HepG2 (cell line): ENCODE results near the gene RASA1. TPM values are rescaled to one million over a fixed set of nuclear protein-coding genes. Genes with fewer than 3 reads are reported as not detected.
A peak's percentile ranks its signal among the peaks of the same experiment; 100 is the strongest.

Experiments
- ARID2 ChIP-seq: sonication (generic); formaldehyde crosslinking; IDR thresholded peaks from 2 replicates; pipeline ENCODE4 v1.8.1; 2022; ENCODE audit warnings: mild to moderate bottlenecking, missing genetic modification reagents, borderline replicate concordance
- DR1 ChIP-seq: sonication (generic); formaldehyde crosslinking; IDR thresholded peaks from 2 replicates; pipeline ENCODE4 v1.8.0; 2021; ENCODE audit warnings: mild to moderate bottlenecking, missing genetic modification reagents, inconsistent platforms
- HNRNPL ChIP-seq: fragments of 200-400 bp; formaldehyde crosslinking; IDR thresholded peaks from 2 replicates; pipeline ENCODE4 v1.6.1; 2017; ENCODE audit warnings: mild to moderate bottlenecking, low read depth, low read length
- NFE2L2 ChIP-seq: fragments of 150-350 bp; IDR thresholded peaks from 2 replicates; pipeline ENCODE4 v1.6.1; 2014; ENCODE audit warnings: low read length
- NFKB2 ChIP-seq: sonication (generic); formaldehyde crosslinking; IDR thresholded peaks from 2 replicates; pipeline ENCODE4 v1.4.0; 2020; ENCODE audit warnings: missing genetic modification reagents, borderline replicate concordance
- NRL ChIP-seq: sonication (generic); formaldehyde crosslinking; IDR thresholded peaks from 2 replicates; pipeline ENCODE4 v1.5.0; 2020; ENCODE audit warnings: missing genetic modification reagents, mild to moderate bottlenecking, moderate library complexity, borderline replicate concordance
- ZNF207 ChIP-seq: fragments of 450-650 bp; IDR thresholded peaks from 2 replicates; pipeline ENCODE4 v1.6.1; 2016; ENCODE audit warnings: antibody characterized with exemption, borderline replicate concordance
- ZNF557 ChIP-seq: sonication (generic); formaldehyde crosslinking; IDR thresholded peaks from 2 replicates; pipeline ENCODE4 v1.4.0; 2020; ENCODE audit warnings: missing genetic modification reagents
- ZNF598 ChIP-seq: sonication (generic); formaldehyde crosslinking; IDR thresholded peaks from 2 replicates; pipeline ENCODE4 v1.5.1; 2020; ENCODE audit warnings: mild to moderate bottlenecking, missing genetic modification reagents, borderline replicate concordance
- ZNF670 ChIP-seq: sonication (generic); formaldehyde crosslinking; IDR thresholded peaks from 2 replicates; pipeline ENCODE4 v1.8.0; 2022; ENCODE audit warnings: mild to moderate bottlenecking, missing genetic modification reagents, borderline replicate concordance
- ZNF720 ChIP-seq: sonication (generic); formaldehyde crosslinking; IDR thresholded peaks from 2 replicates; pipeline ENCODE4 v1.4.0; 2020; ENCODE audit warnings: missing genetic modification reagents
- polyA plus RNA-seq, 8 experiments: library from polyadenylated mRNA; depleted of rRNA in 3 of 8; stranded (reverse) in 7 of 8; unstranded in 1 of 8; fragments of >200 nt; fragmentation: Illumina TruSeq in 4 of 8; extraction: Trizol in 4 of 8; gene quantifications; 2 replicates each; pipeline versions ENCODE4 v1.2.1 to v1.2.3, GENCODE V29; 2011 to 2016; ENCODE audit warnings: low read depth in 4 of 8, missing spikeins in 1 of 8, mixed read lengths in 1 of 8; ENCODE audit not compliant: insufficient read depth in 1 of 8
- total RNA-seq, 5 experiments: library from RNA; depleted of rRNA; stranded (reverse); fragments of >200 nt; fragmentation: Illumina TruSeq; extraction: Trizol; gene quantifications; 2 replicates each; pipeline ENCODE4 v1.2.3, GENCODE V29; 2016; ENCODE audit warnings: low read depth in 1 of 5
- TF ChIP-seq, protein P1 (sequence below): sonication (generic); formaldehyde crosslinking; IDR thresholded peaks from 2 replicates; pipeline ENCODE4 v1.8.0; 2022; ENCODE audit warnings: low read depth, missing genetic modification reagents
- TF ChIP-seq, protein P2 (sequence below): sonication (generic); formaldehyde crosslinking; IDR thresholded peaks from 2 replicates; pipeline ENCODE4 v1.4.0; 2020; ENCODE audit warnings: missing genetic modification reagents, mild to moderate bottlenecking, borderline replicate concordance
- TF ChIP-seq, protein P3 (sequence below): sonication (generic); formaldehyde crosslinking; IDR thresholded peaks from 2 replicates; pipeline ENCODE4 v1.8.0; 2022; ENCODE audit warnings: missing genetic modification reagents, low read depth, mild to moderate bottlenecking, borderline replicate concordance
- TF ChIP-seq, protein P4 (sequence below): sonication (generic); formaldehyde crosslinking; IDR thresholded peaks from 2 replicates; pipeline ENCODE4 v1.4.0; 2020; ENCODE audit warnings: missing genetic modification reagents
- TF ChIP-seq, protein P5 (sequence below): sonication (generic); formaldehyde crosslinking; IDR thresholded peaks from 2 replicates; pipeline ENCODE4 v1.5.1; 2020; ENCODE audit warnings: mild to moderate bottlenecking, missing genetic modification reagents, moderate library complexity
- TF ChIP-seq, protein P6 (sequence below): sonication (generic); formaldehyde crosslinking; IDR thresholded peaks from 2 replicates; pipeline ENCODE4; 2020; ENCODE audit warnings: missing genetic modification reagents, mild to moderate bottlenecking, borderline replicate concordance

RASA1 gene
- total and polyA plus RNA-seq, 2 of the 13 experiments (the other 11 are each of a cell fraction or from before 2014, with no cell fraction given): 19.5 to 20.5 TPM

DNA sequence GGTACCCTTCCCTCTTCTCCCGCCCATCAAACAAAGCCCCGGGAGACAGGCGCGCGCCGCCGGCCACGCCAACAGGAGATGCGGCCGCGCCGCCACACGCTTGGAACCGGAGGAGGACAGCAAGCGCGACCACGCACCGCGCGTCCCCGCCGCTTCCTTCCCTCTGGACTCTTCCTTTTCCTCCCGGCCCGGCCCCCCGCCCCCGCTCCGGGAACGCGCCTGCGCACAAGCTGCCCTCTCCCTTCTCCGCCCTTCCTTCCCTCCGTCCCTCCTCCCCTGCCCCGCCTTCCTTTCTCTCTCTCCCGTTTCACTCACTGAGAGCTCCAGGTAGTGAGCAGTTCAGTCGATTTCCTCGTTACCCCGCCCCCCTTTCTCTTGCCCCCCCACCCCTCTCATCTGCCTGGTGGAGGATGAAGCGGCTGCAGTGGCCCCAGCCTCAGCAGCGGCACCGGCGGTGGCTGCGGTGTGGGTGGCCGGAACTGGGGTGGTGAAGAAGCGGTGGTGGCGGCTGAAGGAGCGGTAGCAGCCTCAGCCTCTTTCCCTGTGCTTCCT, at the start of gene RASA1 (continued):
- TF ChIP-seq, protein P1, sequence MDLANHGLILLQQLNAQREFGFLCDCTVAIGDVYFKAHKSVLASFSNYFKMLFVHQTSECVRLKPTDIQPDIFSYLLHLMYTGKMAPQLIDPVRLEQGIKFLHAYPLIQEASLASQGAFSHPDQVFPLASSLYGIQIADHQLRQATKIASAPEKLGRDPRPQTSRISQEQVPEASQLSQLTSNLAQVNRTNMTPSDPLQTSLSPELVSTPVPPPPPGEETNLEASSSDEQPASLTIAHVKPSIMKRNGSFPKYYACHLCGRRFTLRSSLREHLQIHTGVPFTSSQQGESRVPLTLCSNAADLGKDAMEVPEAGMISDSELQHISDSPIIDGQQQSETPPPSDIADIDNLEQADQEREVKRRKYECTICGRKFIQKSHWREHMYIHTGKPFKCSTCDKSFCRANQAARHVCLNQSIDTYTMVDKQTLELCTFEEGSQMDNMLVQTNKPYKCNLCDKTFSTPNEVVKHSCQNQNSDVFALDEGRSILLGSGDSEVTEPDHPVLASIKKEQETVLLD (CRISPR knock-in tag): peak; percentile 37; the same call in 1 of the 2 replicates
- TF ChIP-seq ZNF670 (CRISPR knock-in tag) (no peak), ZNF598 (CRISPR knock-in tag) (no peak; the same call in 1 of the 2 replicates), NFE2L2 (no peak), NFKB2 (CRISPR knock-in tag) (peak; percentile 44; the same call in 1 of the 2 replicates), ZNF557 (no peak), HNRNPL (no peak), NRL (CRISPR knock-in tag) (no peak), ZNF207 (no peak), ZNF720 (CRISPR knock-in tag) (no peak), ARID2 (CRISPR knock-in tag) (no peak), DR1 (peak; percentile 45; the same call in 1 of the 2 replicates)
- TF ChIP-seq, protein P2, sequence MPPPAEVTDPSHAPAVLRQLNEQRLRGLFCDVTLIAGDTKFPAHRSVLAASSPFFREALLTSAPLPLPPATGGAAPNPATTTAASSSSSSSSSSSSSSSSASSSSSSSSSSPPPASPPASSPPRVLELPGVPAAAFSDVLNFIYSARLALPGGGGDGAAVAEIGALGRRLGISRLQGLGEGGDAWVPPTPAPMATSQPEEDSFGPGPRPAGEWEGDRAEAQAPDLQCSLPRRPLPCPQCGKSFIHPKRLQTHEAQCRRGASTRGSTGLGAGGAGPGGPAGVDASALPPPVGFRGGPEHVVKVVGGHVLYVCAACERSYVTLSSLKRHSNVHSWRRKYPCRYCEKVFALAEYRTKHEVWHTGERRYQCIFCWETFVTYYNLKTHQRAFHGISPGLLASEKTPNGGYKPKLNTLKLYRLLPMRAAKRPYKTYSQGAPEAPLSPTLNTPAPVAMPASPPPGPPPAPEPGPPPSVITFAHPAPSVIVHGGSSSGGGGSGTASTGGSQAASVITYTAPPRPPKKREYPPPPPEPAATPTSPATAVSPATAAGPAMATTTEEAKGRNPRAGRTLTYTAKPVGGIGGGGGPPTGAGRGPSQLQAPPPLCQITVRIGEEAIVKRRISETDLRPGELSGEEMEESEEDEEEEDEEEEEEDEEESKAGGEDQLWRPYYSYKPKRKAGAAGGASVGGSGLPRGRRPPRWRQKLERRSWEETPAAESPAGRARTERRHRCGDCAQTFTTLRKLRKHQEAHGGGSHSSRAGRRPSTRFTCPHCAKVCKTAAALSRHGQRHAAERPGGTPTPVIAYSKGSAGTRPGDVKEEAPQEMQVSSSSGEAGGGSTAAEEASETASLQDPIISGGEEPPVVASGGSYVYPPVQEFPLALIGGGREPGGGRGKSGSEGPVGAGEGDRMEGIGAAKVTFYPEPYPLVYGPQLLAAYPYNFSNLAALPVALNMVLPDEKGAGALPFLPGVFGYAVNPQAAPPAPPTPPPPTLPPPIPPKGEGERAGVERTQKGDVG (CRISPR knock-in tag): no peak; the same call in 1 of the 2 replicates
- TF ChIP-seq, protein P3, sequence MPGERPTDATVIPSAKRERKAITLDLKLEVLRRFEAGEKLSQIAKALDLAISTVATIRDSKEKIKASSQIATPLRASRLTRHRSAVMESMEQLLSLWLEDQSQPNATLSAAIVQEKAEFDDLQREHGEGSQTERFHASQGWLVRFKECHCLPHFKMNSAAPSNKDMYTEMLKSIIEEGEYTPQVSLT (CRISPR knock-in tag): no peak; the same call in 1 of the 2 replicates
- TF ChIP-seq, protein P4, sequence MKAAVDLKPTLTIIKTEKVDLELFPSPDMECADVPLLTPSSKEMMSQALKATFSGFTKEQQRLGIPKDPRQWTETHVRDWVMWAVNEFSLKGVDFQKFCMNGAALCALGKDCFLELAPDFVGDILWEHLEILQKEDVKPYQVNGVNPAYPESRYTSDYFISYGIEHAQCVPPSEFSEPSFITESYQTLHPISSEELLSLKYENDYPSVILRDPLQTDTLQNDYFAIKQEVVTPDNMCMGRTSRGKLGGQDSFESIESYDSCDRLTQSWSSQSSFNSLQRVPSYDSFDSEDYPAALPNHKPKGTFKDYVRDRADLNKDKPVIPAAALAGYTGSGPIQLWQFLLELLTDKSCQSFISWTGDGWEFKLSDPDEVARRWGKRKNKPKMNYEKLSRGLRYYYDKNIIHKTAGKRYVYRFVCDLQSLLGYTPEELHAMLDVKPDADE (CRISPR knock-in tag): no peak
- TF ChIP-seq, protein P5, sequence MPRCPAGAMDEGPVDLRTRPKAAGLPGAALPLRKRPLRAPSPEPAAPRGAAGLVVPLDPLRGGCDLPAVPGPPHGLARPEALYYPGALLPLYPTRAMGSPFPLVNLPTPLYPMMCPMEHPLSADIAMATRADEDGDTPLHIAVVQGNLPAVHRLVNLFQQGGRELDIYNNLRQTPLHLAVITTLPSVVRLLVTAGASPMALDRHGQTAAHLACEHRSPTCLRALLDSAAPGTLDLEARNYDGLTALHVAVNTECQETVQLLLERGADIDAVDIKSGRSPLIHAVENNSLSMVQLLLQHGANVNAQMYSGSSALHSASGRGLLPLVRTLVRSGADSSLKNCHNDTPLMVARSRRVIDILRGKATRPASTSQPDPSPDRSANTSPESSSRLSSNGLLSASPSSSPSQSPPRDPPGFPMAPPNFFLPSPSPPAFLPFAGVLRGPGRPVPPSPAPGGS (CRISPR knock-in tag): no peak
- TF ChIP-seq, protein P6, sequence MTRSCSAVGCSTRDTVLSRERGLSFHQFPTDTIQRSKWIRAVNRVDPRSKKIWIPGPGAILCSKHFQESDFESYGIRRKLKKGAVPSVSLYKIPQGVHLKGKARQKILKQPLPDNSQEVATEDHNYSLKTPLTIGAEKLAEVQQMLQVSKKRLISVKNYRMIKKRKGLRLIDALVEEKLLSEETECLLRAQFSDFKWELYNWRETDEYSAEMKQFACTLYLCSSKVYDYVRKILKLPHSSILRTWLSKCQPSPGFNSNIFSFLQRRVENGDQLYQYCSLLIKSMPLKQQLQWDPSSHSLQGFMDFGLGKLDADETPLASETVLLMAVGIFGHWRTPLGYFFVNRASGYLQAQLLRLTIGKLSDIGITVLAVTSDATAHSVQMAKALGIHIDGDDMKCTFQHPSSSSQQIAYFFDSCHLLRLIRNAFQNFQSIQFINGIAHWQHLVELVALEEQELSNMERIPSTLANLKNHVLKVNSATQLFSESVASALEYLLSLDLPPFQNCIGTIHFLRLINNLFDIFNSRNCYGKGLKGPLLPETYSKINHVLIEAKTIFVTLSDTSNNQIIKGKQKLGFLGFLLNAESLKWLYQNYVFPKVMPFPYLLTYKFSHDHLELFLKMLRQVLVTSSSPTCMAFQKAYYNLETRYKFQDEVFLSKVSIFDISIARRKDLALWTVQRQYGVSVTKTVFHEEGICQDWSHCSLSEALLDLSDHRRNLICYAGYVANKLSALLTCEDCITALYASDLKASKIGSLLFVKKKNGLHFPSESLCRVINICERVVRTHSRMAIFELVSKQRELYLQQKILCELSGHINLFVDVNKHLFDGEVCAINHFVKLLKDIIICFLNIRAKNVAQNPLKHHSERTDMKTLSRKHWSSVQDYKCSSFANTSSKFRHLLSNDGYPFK (CRISPR knock-in tag): no peak
